HepG2 (cell line): Measurements from ENCODE around the gene COL13A1. TPM values are rescaled to one million over a fixed set of nuclear protein-coding genes. Genes with fewer than 3 reads are reported as not detected.

Experiments used
- ATAC-seq: fragments of 200-7000 bp; cut with Tn5 transposase; 3 replicates; pipeline ENCODE4 v1.9.1; 2020; ENCODE audit warnings: mild to moderate bottlenecking, moderate library complexity
- BruUV-seq: library from RNA; stranded (reverse); fragments of 400-500 nt; replicated peaks from 2 replicates; lab custom pipeline; 2021; lab: Mats Ljungman, UMichigan
- CTCF ChIA-PET: fragments of 300-600 bp; formaldehyde crosslinking; extraction: SDS; loops from one replicate; lab custom pipeline; 2021; ENCODE audit warnings: low total read pairs, inconsistent platforms, low intra/inter-chr PET ratio; lab: Yijun Ruan, JAX
- POLR2A ChIA-PET: fragments of 350-600 bp; sonication (Branson Sonifier 250); formaldehyde crosslinking; loops from one replicate; lab custom pipeline; 2020; ENCODE audit warnings: antibody characterized with exemption, inconsistent platforms; lab: Yijun Ruan, JAX
- DNase-seq: peaks from one replicate; pipeline ENCODE4 v3.0.0-alpha.2; 2015; ENCODE audit warnings: low spot score
- FAIRE-seq: peaks from 3 replicates; lab custom pipeline; 2011; peaks lifted over from hg19 to GRCh38; lab: Jason Lieb, UNC
- H2AFZ ChIP-seq: one replicate; pipeline ENCODE4 v1.6.1; 2011; ENCODE audit warnings: low read length, inconsistent platforms
- H3K27ac ChIP-seq: fragments of 300-600 bp; 3 replicates; pipeline ENCODE4 v1.8.0; 2011; ENCODE audit warnings: mixed run types, mild to moderate bottlenecking, mixed read lengths, low read length, inconsistent platforms; ENCODE audit not compliant: insufficient read depth; ENCODE audit errors: extremely low read length
- H3K27me3 ChIP-seq, 2 experiments: fragments of 200-600 bp in 1 of 2; 2 replicates in 1 of 2; 3 replicates in 1 of 2; pipeline versions ENCODE4 v1.6.0 to v1.8.0; 2011; ENCODE audit warnings: low read length in 2 of 2, mild to moderate bottlenecking in 2 of 2, moderate library complexity in 2 of 2, inconsistent platforms in 1 of 2; ENCODE audit not compliant: insufficient read depth in 2 of 2, control insufficient read depth in 1 of 2
- H3K36me3 ChIP-seq, 2 experiments: fragments of 200-600 bp in 1 of 2; replicated peaks in 1 of 2; 2 replicates in 1 of 2; 3 replicates in 1 of 2; pipeline versions ENCODE4 v1.5.1 to v1.8.0; 2011; ENCODE audit warnings: low read length in 2 of 2, inconsistent platforms in 1 of 2; ENCODE audit not compliant: insufficient read depth in 2 of 2, control insufficient read depth in 1 of 2
- H3K4me1 ChIP-seq: 2 replicates; pipeline ENCODE4 v1.5.1; 2012; ENCODE audit warnings: low read length, inconsistent platforms; ENCODE audit not compliant: insufficient read depth
- H3K4me2 ChIP-seq: 2 replicates; pipeline ENCODE4 v1.6.0; 2011; ENCODE audit warnings: low read depth, low read length, inconsistent platforms
- H3K4me3 ChIP-seq, 3 experiments: fragments of 200-600 bp in 1 of 3; sonication (generic), shearing (Covaris generic) in 1 of 3; replicated peaks in 1 of 3; 2 replicates each; pipeline ENCODE4 v1.5.1; 2011 to 2016; ENCODE audit warnings: low read length in 3 of 3, inconsistent platforms in 2 of 3, low read depth in 2 of 3, mild to moderate bottlenecking in 2 of 3, control low read depth in 1 of 3, mixed read lengths in 1 of 3; ENCODE audit not compliant: insufficient read depth in 1 of 3
- H3K79me2 ChIP-seq: one replicate; pipeline ENCODE4 v1.6.1; 2011; ENCODE audit warnings: low read length, inconsistent platforms; ENCODE audit not compliant: insufficient read depth
- H3K9ac ChIP-seq: 2 replicates; pipeline ENCODE4 v1.6.0; 2011; ENCODE audit warnings: mild to moderate bottlenecking, low read depth, low read length, inconsistent platforms; ENCODE audit not compliant: insufficient read depth
- H3K9me3 ChIP-seq: 2 replicates; pipeline ENCODE4 v1.5.1; 2012; ENCODE audit warnings: mild to moderate bottlenecking, low read length
- H4K20me1 ChIP-seq: 2 replicates; pipeline ENCODE4 v1.6.0; 2011; ENCODE audit warnings: inconsistent platforms, mild to moderate bottlenecking, low read length, moderate library complexity; ENCODE audit not compliant: insufficient read depth
- BATF2 ChIP-seq: sonication (generic); formaldehyde crosslinking; IDR thresholded peaks from 2 replicates; pipeline ENCODE4 v1.8.0; 2022; ENCODE audit warnings: mild to moderate bottlenecking, missing genetic modification reagents, moderate library complexity
- DMTF1 ChIP-seq: sonication (generic); formaldehyde crosslinking; IDR thresholded peaks from 2 replicates; pipeline ENCODE4 v1.4.0; 2020; ENCODE audit warnings: mild to moderate bottlenecking, missing genetic modification reagents
- GABPB1 ChIP-seq: IDR thresholded peaks from 2 replicates; pipeline ENCODE4 v1.6.1; 2016; ENCODE audit warnings: mild to moderate bottlenecking, missing genetic modification reagents, moderate library complexity, missing compliant biosample characterization
- HNRNPH1 ChIP-seq: fragments of 200-400 bp; formaldehyde crosslinking; optimal IDR thresholded peaks from 2 replicates; pipeline ENCODE3; 2017; ENCODE audit warnings: mild to moderate bottlenecking, low read depth, low read length
- HNRNPL ChIP-seq: fragments of 200-400 bp; formaldehyde crosslinking; IDR thresholded peaks from 2 replicates; pipeline ENCODE4 v1.6.1; 2017; ENCODE audit warnings: mild to moderate bottlenecking, low read depth, low read length
- HNRNPUL1 ChIP-seq: fragments of 200-400 bp; formaldehyde crosslinking; IDR thresholded peaks from 2 replicates; pipeline ENCODE4 v1.6.1; 2017; ENCODE audit warnings: low read depth, mild to moderate bottlenecking, low read length, moderate library complexity
- NFE2L2 ChIP-seq: fragments of 150-350 bp; IDR thresholded peaks from 2 replicates; pipeline ENCODE4 v1.6.1; 2014; ENCODE audit warnings: low read length
- SIX4 ChIP-seq: sonication (generic); formaldehyde crosslinking; IDR thresholded peaks from 2 replicates; pipeline ENCODE4 v1.4.0; 2020; ENCODE audit warnings: missing genetic modification reagents
- TMF1 ChIP-seq: sonication (generic); formaldehyde crosslinking; IDR thresholded peaks from 2 replicates; pipeline ENCODE4 v1.8.1; 2022; ENCODE audit warnings: low read depth, missing genetic modification reagents
- ZNF274 ChIP-seq: sonication (generic); formaldehyde crosslinking; IDR thresholded peaks from 2 replicates; pipeline ENCODE4 v1.5.1; 2020; ENCODE audit warnings: mild to moderate bottlenecking, missing genetic modification reagents
- ZNF34 ChIP-seq: sonication (generic); formaldehyde crosslinking; IDR thresholded peaks from 2 replicates; pipeline ENCODE4 v1.4.0; 2020; ENCODE audit warnings: mild to moderate bottlenecking, missing genetic modification reagents, borderline replicate concordance
- ZNF672 ChIP-seq: sonication (generic); formaldehyde crosslinking; IDR thresholded peaks from 2 replicates; pipeline ENCODE4 v1.8.1; 2022; ENCODE audit warnings: missing genetic modification reagents
- ZNF781 ChIP-seq: sonication (generic); formaldehyde crosslinking; IDR thresholded peaks from 2 replicates; pipeline ENCODE4 v1.5.1; 2020; ENCODE audit warnings: borderline replicate concordance, mild to moderate bottlenecking, missing genetic modification reagents; ENCODE audit errors: not compliant biosample characterization
- ZSCAN25 ChIP-seq: sonication (generic); formaldehyde crosslinking; IDR thresholded peaks from 2 replicates; pipeline ENCODE4 v1.8.0; 2022; ENCODE audit warnings: mild to moderate bottlenecking, missing genetic modification reagents
- WGBS: methylation state at CpG from one replicate; pipeline ENCODE4 v1.1.6; 2017; ENCODE audit warnings: low lambda C conversion rate; 5-methylcytosine and 5-hydroxymethylcytosine counted together
- in situ Hi-C: cut with HindIII; loops from 2 replicates; pipeline ENCODE4 v1.10.0; 2017; ENCODE audit warnings: low pct_unique_long_range_greater_than_20kb; ENCODE audit not compliant: extremely low pct_ligation_motif_present
- intact Hi-C: fragments of 100-400 bp; cut with micrococcal nuclease; formaldehyde crosslinking; loops from one replicate; pipeline ENCODE4 v1.10.0; 2022; ENCODE audit not compliant: unreplicated experiment
- polyA plus RNA-seq, 8 experiments: library from polyadenylated mRNA; depleted of rRNA in 3 of 8; stranded (reverse) in 7 of 8; unstranded in 1 of 8; fragments of >200 nt; fragmentation: Illumina TruSeq in 4 of 8; extraction: Trizol in 4 of 8; gene quantifications; 2 replicates each; pipeline versions ENCODE4 v1.2.1 to v1.2.3, GENCODE V29; 2011 to 2016; ENCODE audit warnings: low read depth in 4 of 8, missing spikeins in 1 of 8, mixed read lengths in 1 of 8; ENCODE audit not compliant: insufficient read depth in 1 of 8
- total RNA-seq, 5 experiments: library from RNA; depleted of rRNA; stranded (reverse); fragments of >200 nt; fragmentation: Illumina TruSeq; extraction: Trizol; gene quantifications; 2 replicates each; pipeline ENCODE4 v1.2.3, GENCODE V29; 2016; ENCODE audit warnings: low read depth in 1 of 5
- TF ChIP-seq, protein P1 (sequence below): sonication (generic); formaldehyde crosslinking; IDR thresholded peaks from 2 replicates; pipeline ENCODE4 v1.5.1; 2020; ENCODE audit warnings: mild to moderate bottlenecking, missing genetic modification reagents, moderate library complexity

COL13A1 gene
- total and polyA plus RNA-seq, 2 of the 13 experiments (the other 11 are each of a cell fraction or from before 2014, with no cell fraction given): 0.07 TPM; not detected in 1

DNA sequence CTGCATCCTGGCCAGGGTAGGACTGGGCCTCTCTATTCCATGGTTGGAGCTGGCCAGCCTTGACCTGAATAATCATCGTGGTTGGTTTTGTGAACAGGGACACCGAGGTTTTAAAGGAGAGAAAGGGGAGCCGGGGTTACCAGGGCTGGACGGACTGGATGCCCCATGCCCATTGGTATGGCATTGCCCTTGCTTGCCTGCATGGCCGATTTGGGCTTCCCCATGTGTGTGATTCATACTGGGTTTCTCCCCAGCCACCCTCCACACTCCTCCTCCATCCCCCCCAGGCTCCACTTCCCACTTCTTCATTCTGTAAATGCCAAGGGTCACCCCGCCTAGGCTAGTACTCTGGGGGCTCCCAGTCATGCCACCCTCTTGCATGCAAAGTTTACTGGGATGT lies 152.1 kb downstream of the COL13A1 start:
- Histone ChIP-seq H3K4me1 (no peaks in the 10 kb centered on the region), H3K9ac (no peak overlapping the region), H3K4me3 (no peak overlapping the region), H2AFZ (no peak overlapping the region), H3K27ac (no peak overlapping the region), H3K4me2 (no peak overlapping the region), H3K27me3 (peaks cover 5 to 43% of the 10 kb centered on the region in 2 experiments; a peak in 4 of 5 replicates), H3K36me3 (no peaks in the 10 kb centered on the region), H3K79me2 (no peaks in the 10 kb centered on the region), H3K9me3 (no peaks in the 10 kb centered on the region), H4K20me1 (no peaks in the 10 kb centered on the region)
- DNase-seq (no peak), ATAC-seq (no peak), FAIRE-seq (no peak)
- in situ Hi-C loops: no loop called here
- ChIA-PET POLR2A (no interaction called here), CTCF (no interaction called here)
- WGBS: 2% methylated on average over 6 of the region's 6 CpGs
- intact Hi-C loops: no loop called here
- BruUV-seq: no TSS peak
- TF ChIP-seq TMF1 (no peak), HNRNPUL1 (no peak), GABPB1 (no peak), NFE2L2 (no peak), ZSCAN25 (CRISPR knock-in tag) (no peak), DMTF1 (CRISPR knock-in tag) (no peak), HNRNPL (no peak), HNRNPH1 (no peak), ZNF34 (no peak), ZNF672 (no peak), SIX4 (CRISPR knock-in tag) (no peak), ZNF274 (CRISPR knock-in tag) (no peak), ZNF781 (no peak), BATF2 (CRISPR knock-in tag) (no peak)
- TF ChIP-seq, protein P1, sequence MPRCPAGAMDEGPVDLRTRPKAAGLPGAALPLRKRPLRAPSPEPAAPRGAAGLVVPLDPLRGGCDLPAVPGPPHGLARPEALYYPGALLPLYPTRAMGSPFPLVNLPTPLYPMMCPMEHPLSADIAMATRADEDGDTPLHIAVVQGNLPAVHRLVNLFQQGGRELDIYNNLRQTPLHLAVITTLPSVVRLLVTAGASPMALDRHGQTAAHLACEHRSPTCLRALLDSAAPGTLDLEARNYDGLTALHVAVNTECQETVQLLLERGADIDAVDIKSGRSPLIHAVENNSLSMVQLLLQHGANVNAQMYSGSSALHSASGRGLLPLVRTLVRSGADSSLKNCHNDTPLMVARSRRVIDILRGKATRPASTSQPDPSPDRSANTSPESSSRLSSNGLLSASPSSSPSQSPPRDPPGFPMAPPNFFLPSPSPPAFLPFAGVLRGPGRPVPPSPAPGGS (CRISPR knock-in tag): no peak
